H9 (cell line): Measurements from ENCODE around the gene C2CD2. TPM values are rescaled to one million over a fixed set of nuclear protein-coding genes. Genes with fewer than 3 reads are reported as not detected.

Source experiments
- DNase-seq: peaks from one replicate; pipeline ENCODE4 v3.0.0-alpha.2; 2017
- H2AFZ ChIP-seq: one replicate; pipeline ENCODE4 v1.6.1; 2013; ENCODE audit warnings: mild to moderate bottlenecking, low read length, control low read depth, moderate library complexity
- H2AK5ac ChIP-seq: 2 replicates; pipeline ENCODE4 v1.6.1; 2013; ENCODE audit warnings: low read length, control low read depth, mixed read lengths; ENCODE audit not compliant: insufficient read length
- H2BK120ac ChIP-seq: one replicate; pipeline ENCODE4 v1.6.1; 2013; ENCODE audit warnings: low read depth, mild to moderate bottlenecking, low read length, control low read depth, inconsistent platforms; ENCODE audit not compliant: poor library complexity, severe bottlenecking
- H2BK12ac ChIP-seq: 2 replicates; pipeline ENCODE4 v1.6.1; 2013; ENCODE audit warnings: low read length, control low read depth, mixed read lengths, low read depth; ENCODE audit not compliant: insufficient read length
- H2BK15ac ChIP-seq: 2 replicates; pipeline ENCODE4 v1.6.1; 2013; ENCODE audit warnings: low read depth, low read length, control low read depth
- H2BK20ac ChIP-seq: one replicate; pipeline ENCODE4 v1.6.1; 2013; ENCODE audit warnings: low read depth, mild to moderate bottlenecking, low read length, control low read depth, inconsistent platforms; ENCODE audit not compliant: poor library complexity, severe bottlenecking
- H2BK5ac ChIP-seq: 2 replicates; pipeline ENCODE4 v1.6.1; 2013; ENCODE audit warnings: low read length, control low read depth, mixed read lengths; ENCODE audit not compliant: insufficient read length
- H3K14ac ChIP-seq: 2 replicates; pipeline ENCODE4 v1.6.1; 2013; ENCODE audit warnings: low read length, control low read depth; ENCODE audit not compliant: insufficient read depth
- H3K18ac ChIP-seq: 2 replicates; pipeline ENCODE4 v1.6.1; 2013; ENCODE audit warnings: low read depth, mild to moderate bottlenecking, mixed read lengths, low read length, control low read depth; ENCODE audit not compliant: insufficient read length
- H3K23ac ChIP-seq: 2 replicates; pipeline ENCODE4 v1.6.1; 2013; ENCODE audit warnings: low read length, control low read depth, mixed read lengths, low read depth; ENCODE audit not compliant: insufficient read length
- H3K23me2 ChIP-seq: 2 replicates; pipeline ENCODE4 v1.6.1; 2013; ENCODE audit warnings: low read depth, mild to moderate bottlenecking, mixed read lengths, low read length, control low read depth; ENCODE audit not compliant: insufficient read length, poor library complexity, severe bottlenecking
- H3K27ac ChIP-seq: 2 replicates; pipeline ENCODE4 v1.5.1; 2013; ENCODE audit warnings: low read length, control low read depth, mixed read lengths, low read depth; ENCODE audit not compliant: insufficient read length
- H3K27me3 ChIP-seq: 2 replicates; pipeline ENCODE4 v1.6.1; 2013; ENCODE audit warnings: low read length, control low read depth, inconsistent platforms; ENCODE audit not compliant: insufficient read depth
- H3K4ac ChIP-seq: 2 replicates; pipeline ENCODE4 v1.6.1; 2013; ENCODE audit warnings: low read depth, mild to moderate bottlenecking, control low read depth, inconsistent platforms, low read length, moderate library complexity
- H3K4me1 ChIP-seq: 2 replicates; pipeline ENCODE4 v1.6.1; 2013; ENCODE audit warnings: low read length, control low read depth, inconsistent platforms; ENCODE audit not compliant: insufficient read depth
- H3K4me2 ChIP-seq: 2 replicates; pipeline ENCODE4 v1.6.1; 2013; ENCODE audit warnings: low read length, control low read depth, mixed read lengths; ENCODE audit not compliant: insufficient read length, insufficient read depth
- H3K56ac ChIP-seq: 2 replicates; pipeline ENCODE4 v1.6.1; 2013; ENCODE audit warnings: low read depth, mild to moderate bottlenecking, mixed read lengths, low read length, control low read depth; ENCODE audit not compliant: insufficient read length
- H3K79me1 ChIP-seq: 2 replicates; pipeline ENCODE4 v1.6.1; 2013; ENCODE audit warnings: low read depth, mild to moderate bottlenecking, moderate library complexity, low read length, control low read depth, inconsistent platforms; ENCODE audit not compliant: insufficient read depth, poor library complexity, severe bottlenecking
- H3K79me2 ChIP-seq: 2 replicates; pipeline ENCODE4 v1.6.1; 2013; ENCODE audit warnings: low read length, control low read depth, inconsistent platforms; ENCODE audit not compliant: insufficient read depth
- H3K9ac ChIP-seq: 2 replicates; pipeline ENCODE4 v1.6.1; 2013; ENCODE audit warnings: low read length, control low read depth, mixed read lengths; ENCODE audit not compliant: insufficient read length; ENCODE audit errors: extremely low read depth
- H3K9me3 ChIP-seq: one replicate; pipeline ENCODE4 v1.6.1; 2013; ENCODE audit warnings: low read depth, low read length, inconsistent platforms; ENCODE audit not compliant: control insufficient read depth
- H3T11ph ChIP-seq: one replicate; pipeline ENCODE4 v1.6.1; 2013; ENCODE audit warnings: mild to moderate bottlenecking, low read length, control low read depth, inconsistent platforms
- H4K20me1 ChIP-seq: one replicate; pipeline ENCODE4 v1.6.1; 2013; ENCODE audit not compliant: control insufficient read depth, insufficient read length, insufficient read depth
- H4K5ac ChIP-seq: 2 replicates; pipeline ENCODE4 v1.6.1; 2013; ENCODE audit warnings: low read depth, mild to moderate bottlenecking, mixed read lengths, low read length, control low read depth; ENCODE audit not compliant: insufficient read length
- H4K8ac ChIP-seq: replicated peaks from 2 replicates; pipeline ENCODE4 v1.6.1; 2013; ENCODE audit warnings: low read length, control low read depth, mixed read lengths, low read depth; ENCODE audit not compliant: insufficient read length
- H4K91ac ChIP-seq: 2 replicates; pipeline ENCODE4 v1.6.1; 2013; ENCODE audit warnings: low read depth, mild to moderate bottlenecking, moderate library complexity, mixed read lengths, low read length, control low read depth; ENCODE audit not compliant: insufficient read length
- H3K27ac Mint-ChIP-seq, 3 experiments: 2 replicates in 2 of 3; 3 replicates in 1 of 3; pipeline ENCODE4 v1.8.0; 2020 to 2021; ENCODE audit warnings: mixed read lengths in 3 of 3, mild to moderate bottlenecking in 1 of 3, moderate library complexity in 1 of 3
- H3K27me3 Mint-ChIP-seq: 2 replicates; pipeline ENCODE4 v1.8.0; 2021; ENCODE audit warnings: low read depth, mild to moderate bottlenecking, moderate library complexity, mixed read lengths
- H3K36me3 Mint-ChIP-seq, 3 experiments: 2 replicates in 2 of 3; 3 replicates in 1 of 3; pipeline ENCODE4 v1.8.0; 2020 to 2021; ENCODE audit warnings: low read depth in 3 of 3, mixed read lengths in 3 of 3; ENCODE audit not compliant: insufficient read depth in 1 of 3
- H3K4me1 Mint-ChIP-seq, 2 experiments: 2 replicates each; pipeline ENCODE4 v1.8.0; 2020; ENCODE audit warnings: mixed read lengths in 2 of 2
- H3K4me3 Mint-ChIP-seq, 2 experiments: 2 replicates in 1 of 2; 3 replicates in 1 of 2; pipeline ENCODE4 v1.8.0; 2020 to 2021; ENCODE audit warnings: mild to moderate bottlenecking in 2 of 2, mixed read lengths in 2 of 2, moderate library complexity in 1 of 2
- H3K9me3 Mint-ChIP-seq, 2 experiments: 2 replicates in 1 of 2; 3 replicates in 1 of 2; pipeline ENCODE4 v1.8.0; 2020; ENCODE audit warnings: mild to moderate bottlenecking in 2 of 2, mixed read lengths in 2 of 2, moderate library complexity in 1 of 2
- WGBS: extraction: QIAGEN DNeasy Blood & Tissue Kit; methylation state at CpG from one replicate; pipeline ENCODE4 v1.1.7; 2013; ENCODE audit warnings: missing lambda C conversion rate, low lambda C conversion rate, mixed read lengths; ENCODE audit not compliant: insufficient read length; ENCODE audit errors: extremely low coverage; 5-methylcytosine and 5-hydroxymethylcytosine counted together
- total RNA-seq: library from RNA; stranded (reverse); gene quantifications from 2 replicates; pipeline ENCODE4 v1.2.1, GENCODE V29; 2021
- TF ChIP-seq, protein P1 (sequence below): fragments of 200-600 bp; sonication (generic); conservative IDR thresholded peaks from 3 replicates; pipeline ENCODE4 v1.8.0; 2021; ENCODE audit warnings: antibody characterized with exemption, mild to moderate bottlenecking

Gene C2CD2
- total RNA-seq, 1 experiment from 2014 or later, result 14.6 TPM

GRCh38 chr21:41925767-41926116 lies 28.1 kb downstream of the C2CD2 start:
- no peak overlapping the region for H4K5ac ChIP-seq
- H3K4ac ChIP-seq, result no peak overlapping the region
- peaks cover 31 to 46% of the 10 kb centered on the region in 2 experiments for H3K4me1 Mint-ChIP-seq
- H3K79me1 ChIP-seq, result no peaks in the 10 kb centered on the region
- no peak overlapping the region for H3T11ph ChIP-seq
- peaks cover 4% of the 10 kb centered on the region for H3K4me1 ChIP-seq
- TF ChIP-seq, protein P1, sequence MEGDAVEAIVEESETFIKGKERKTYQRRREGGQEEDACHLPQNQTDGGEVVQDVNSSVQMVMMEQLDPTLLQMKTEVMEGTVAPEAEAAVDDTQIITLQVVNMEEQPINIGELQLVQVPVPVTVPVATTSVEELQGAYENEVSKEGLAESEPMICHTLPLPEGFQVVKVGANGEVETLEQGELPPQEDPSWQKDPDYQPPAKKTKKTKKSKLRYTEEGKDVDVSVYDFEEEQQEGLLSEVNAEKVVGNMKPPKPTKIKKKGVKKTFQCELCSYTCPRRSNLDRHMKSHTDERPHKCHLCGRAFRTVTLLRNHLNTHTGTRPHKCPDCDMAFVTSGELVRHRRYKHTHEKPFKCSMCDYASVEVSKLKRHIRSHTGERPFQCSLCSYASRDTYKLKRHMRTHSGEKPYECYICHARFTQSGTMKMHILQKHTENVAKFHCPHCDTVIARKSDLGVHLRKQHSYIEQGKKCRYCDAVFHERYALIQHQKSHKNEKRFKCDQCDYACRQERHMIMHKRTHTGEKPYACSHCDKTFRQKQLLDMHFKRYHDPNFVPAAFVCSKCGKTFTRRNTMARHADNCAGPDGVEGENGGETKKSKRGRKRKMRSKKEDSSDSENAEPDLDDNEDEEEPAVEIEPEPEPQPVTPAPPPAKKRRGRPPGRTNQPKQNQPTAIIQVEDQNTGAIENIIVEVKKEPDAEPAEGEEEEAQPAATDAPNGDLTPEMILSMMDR, result no peak
- H3K27me3 Mint-ChIP-seq, result no peaks in the 10 kb centered on the region
- peak overlapping the region; percentile 78 for H3K27ac ChIP-seq
- no peak overlapping the region for H3K4me3 Mint-ChIP-seq
- peak overlapping the region; percentile 91 to 96 (median 92); a peak in 6 of 7 replicates for H3K27ac Mint-ChIP-seq
- H2BK5ac ChIP-seq, result no peak overlapping the region
- H2BK120ac ChIP-seq, result no peak overlapping the region
- no peak overlapping the region for H3K18ac ChIP-seq
- H2AFZ ChIP-seq, result no peak overlapping the region
- no peak overlapping the region for H3K56ac ChIP-seq
- H3K27me3 ChIP-seq, result no peaks in the 10 kb centered on the region
- no peak overlapping the region for H2BK20ac ChIP-seq
- no peak overlapping the region for H3K14ac ChIP-seq
- no peak overlapping the region for H2BK15ac ChIP-seq
- H3K9me3 Mint-ChIP-seq, result no peaks in the 10 kb centered on the region
- H3K9ac ChIP-seq, result no peak overlapping the region
- no peak overlapping the region for H4K8ac ChIP-seq
- H3K36me3 Mint-ChIP-seq, result no peaks in the 10 kb centered on the region
- WGBS, result no CpG with 5 or more reads among the region's 4 CpGs
- H4K91ac ChIP-seq, result no peak overlapping the region
- no peak overlapping the region for H2BK12ac ChIP-seq
- no peak for DNase-seq
- H3K4me2 ChIP-seq, result peak overlapping the region; percentile 27
- H3K9me3 ChIP-seq, result no peaks in the 10 kb centered on the region
- H4K20me1 ChIP-seq, result no peaks in the 10 kb centered on the region
- no peaks in the 10 kb centered on the region for H3K79me2 ChIP-seq
- no peaks in the 10 kb centered on the region for H3K23me2 ChIP-seq
- H3K23ac ChIP-seq, result no peak overlapping the region
- H2AK5ac ChIP-seq, result no peak overlapping the region
